K562 (cell line): ENCODE results near the gene RUSC1. TPM values are rescaled to one million over a fixed set of nuclear protein-coding genes. Genes with fewer than 3 reads are reported as not detected.

ENCODE experiments used
- ARID4B ChIP-seq: sonication (generic); formaldehyde crosslinking; IDR thresholded peaks from 2 replicates; pipeline ENCODE4 v1.8.0; 2022; ENCODE audit warnings: mild to moderate bottlenecking, missing genetic modification reagents
- ARNT ChIP-seq, 2 experiments: fragments of 450-650 bp; IDR thresholded peaks; 2 replicates each; pipeline ENCODE4 v1.6.1; 2016; ENCODE audit warnings: mild to moderate bottlenecking in 1 of 2
- BCOR ChIP-seq: fragments of 450-650 bp; IDR thresholded peaks from 2 replicates; pipeline ENCODE4 v1.6.1; 2016
- DMBX1 ChIP-seq: fragments of 250-450 bp; sonication (Bioruptor Pico); IDR thresholded peaks from 2 replicates; pipeline ENCODE4 v1.8.0; 2022; ENCODE audit warnings: inconsistent platforms, mild to moderate bottlenecking, moderate library complexity, borderline replicate concordance
- EHMT2 ChIP-seq: fragments of 450-650 bp; IDR thresholded peaks from 2 replicates; pipeline ENCODE4 v1.6.1; 2018; ENCODE audit warnings: antibody characterized with exemption
- FIP1L1 ChIP-seq: fragments of 200-400 bp; formaldehyde crosslinking; IDR thresholded peaks from 2 replicates; pipeline ENCODE4 v1.6.1; 2018; ENCODE audit warnings: mild to moderate bottlenecking, low read depth, low read length; ENCODE audit not compliant: poor library complexity, severe bottlenecking
- HDAC3 ChIP-seq: fragments of 450-650 bp; IDR thresholded peaks from 2 replicates; pipeline ENCODE4 v1.6.1; 2018; ENCODE audit warnings: borderline replicate concordance, mild to moderate bottlenecking, moderate library complexity; ENCODE audit not compliant: partially characterized antibody
- L3MBTL2 ChIP-seq: fragments of 450-650 bp; IDR thresholded peaks from 2 replicates; pipeline ENCODE4 v1.6.1; 2016; ENCODE audit warnings: mild to moderate bottlenecking, moderate library complexity
- MBD2 ChIP-seq: sonication (generic); IDR thresholded peaks from 2 replicates; pipeline ENCODE4 v1.6.1; 2016; ENCODE audit warnings: low read depth, borderline replicate concordance
- PML ChIP-seq: IDR thresholded peaks from 2 replicates; pipeline ENCODE4 v1.6.1; 2012; ENCODE audit warnings: low read length, inconsistent platforms
- SMARCA5 ChIP-seq: fragments of 450-650 bp; IDR thresholded peaks from 2 replicates; pipeline ENCODE4 v1.6.1; 2016
- THRAP3 ChIP-seq: fragments of 450-650 bp; IDR thresholded peaks from 2 replicates; pipeline ENCODE4 v1.6.1; 2016; ENCODE audit warnings: mild to moderate bottlenecking, inconsistent platforms, borderline replicate concordance
- ZFP1 ChIP-seq: fragments of 450-650 bp; formaldehyde crosslinking; IDR thresholded peaks from 2 replicates; pipeline ENCODE4 v1.4.0; 2020; ENCODE audit warnings: mild to moderate bottlenecking, mixed read lengths
- ZNF41 ChIP-seq: fragments of 250-450 bp; sonication (Bioruptor Pico); conservative IDR thresholded peaks from 2 replicates; pipeline ENCODE4 v1.4.0; 2020; ENCODE audit warnings: mild to moderate bottlenecking
- polyA plus RNA-seq, 8 experiments: library from polyadenylated mRNA; depleted of rRNA in 4 of 8; stranded (reverse) in 5 of 8; unstranded in 3 of 8; fragments of >200 nt; fragmentation: Nextera tagmentation in 2 of 8; fragmentation: Illumina TruSeq in 1 of 8; extraction: Ambion mirVana in 2 of 8; extraction: Trizol in 1 of 8; gene quantifications; 2 replicates each; pipeline versions ENCODE4 v1.2.1 to v1.2.3, GENCODE V29; 2011 to 2014; ENCODE audit warnings: inconsistent platforms in 1 of 8, missing spikeins in 1 of 8
- total RNA-seq, 7 experiments: library from RNA; depleted of rRNA in 6 of 7; stranded (reverse); fragments of >200 nt in 6 of 7; fragmentation: Illumina TruSeq in 2 of 7; extraction: Trizol in 2 of 7; gene quantifications; 2 replicates each; pipeline versions ENCODE4 v1.2.1 to v1.2.3, GENCODE V29; 2011 to 2021; ENCODE audit warnings: low replicate concordance in 1 of 7
- TF ChIP-seq, protein P1 (sequence below): IDR thresholded peaks from 2 replicates; pipeline ENCODE4 v1.6.1; 2014; ENCODE audit warnings: antibody characterized with exemption
- TF ChIP-seq, protein P2 (sequence below): IDR thresholded peaks from 2 replicates; pipeline ENCODE4 v1.6.1; 2011; ENCODE audit not compliant: insufficient read length; ENCODE audit errors: extremely low read depth
- TF ChIP-seq, protein P3 (sequence below): fragments of 250-450 bp; sonication (Bioruptor Pico); IDR thresholded peaks from 2 replicates; pipeline ENCODE4 v1.5.0; 2022; ENCODE audit warnings: mild to moderate bottlenecking
- TF ChIP-seq, protein P4 (sequence below): fragments of 250-450 bp; sonication (Bioruptor Pico); IDR thresholded peaks from 2 replicates; pipeline ENCODE4 v1.8.0; 2022; ENCODE audit warnings: inconsistent platforms

Gene RUSC1
- total and polyA plus RNA-seq, 9 of the 15 experiments (the other 6 are each of a cell fraction or from before 2014, with no cell fraction given), result 5.7 to 68.3 (median 33.6) TPM

DNA sequence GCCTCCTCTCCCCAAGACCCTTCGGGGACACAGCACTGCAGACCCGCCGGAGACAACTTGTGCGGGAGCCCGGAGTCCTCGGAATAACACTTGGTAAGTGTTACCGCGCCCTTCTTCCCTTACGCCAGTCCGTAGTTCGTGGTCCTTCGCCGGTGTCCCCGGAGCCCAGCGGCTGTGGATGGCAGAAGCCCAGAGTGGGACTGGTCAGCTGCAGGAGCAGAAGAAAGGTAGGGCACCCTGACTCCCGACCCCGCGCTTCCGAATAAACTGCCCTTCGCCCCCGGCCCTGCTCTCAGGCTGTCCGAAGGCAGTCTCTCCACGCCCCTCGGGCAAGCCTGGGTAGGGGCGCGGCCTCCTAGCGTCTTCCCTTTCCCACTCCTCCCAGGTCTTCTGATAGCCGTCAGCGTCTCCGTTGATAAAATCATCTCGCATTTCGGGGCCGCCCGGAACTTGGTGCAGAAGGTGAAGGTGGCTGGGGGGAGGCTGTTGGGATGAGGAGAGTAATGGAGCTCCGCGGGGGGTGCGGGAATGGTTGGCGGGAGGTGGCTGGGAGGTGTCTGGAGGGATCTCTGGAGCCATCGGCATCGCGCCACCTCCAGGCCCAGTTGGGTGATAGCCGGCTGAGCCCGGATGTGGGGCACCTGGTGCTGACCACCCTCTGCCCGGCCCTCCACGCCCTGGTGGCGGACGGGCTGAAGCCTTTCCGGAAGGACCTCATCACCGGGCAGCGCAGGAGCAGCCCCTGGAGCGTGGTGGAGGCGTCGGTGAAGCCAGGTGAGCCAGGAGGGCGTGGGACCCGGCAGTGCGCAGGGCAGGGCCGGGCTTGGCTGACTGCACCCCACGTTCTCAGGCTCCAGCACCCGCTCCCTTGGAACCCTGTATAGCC, 4.3 kb downstream of the RUSC1 start (continued):
- TF ChIP-seq, protein P1, sequence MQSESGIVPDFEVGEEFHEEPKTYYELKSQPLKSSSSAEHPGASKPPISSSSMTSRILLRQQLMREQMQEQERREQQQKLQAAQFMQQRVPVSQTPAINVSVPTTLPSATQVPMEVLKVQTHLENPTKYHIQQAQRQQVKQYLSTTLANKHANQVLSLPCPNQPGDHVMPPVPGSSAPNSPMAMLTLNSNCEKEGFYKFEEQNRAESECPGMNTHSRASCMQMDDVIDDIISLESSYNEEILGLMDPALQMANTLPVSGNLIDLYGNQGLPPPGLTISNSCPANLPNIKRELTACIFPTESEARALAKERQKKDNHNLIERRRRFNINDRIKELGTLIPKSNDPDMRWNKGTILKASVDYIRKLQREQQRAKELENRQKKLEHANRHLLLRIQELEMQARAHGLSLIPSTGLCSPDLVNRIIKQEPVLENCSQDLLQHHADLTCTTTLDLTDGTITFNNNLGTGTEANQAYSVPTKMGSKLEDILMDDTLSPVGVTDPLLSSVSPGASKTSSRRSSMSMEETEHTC, result no peak
- TF ChIP-seq DMBX1 (CRISPR knock-in tag) (no peak), FIP1L1 (peak; percentile 40), BCOR (no peak), ARID4B (CRISPR knock-in tag) (no peak; the same call in 1 of the 2 replicates), MBD2 (no peak), ZFP1 (no peak), EHMT2 (no peak), PML (no peak), SMARCA5 (no peak), HDAC3 (no peak), L3MBTL2 (no peak; the same call in 1 of the 2 replicates), ZNF41 (CRISPR knock-in tag) (no peak), ARNT (IDR thresholded peaks at IDR 0.05) (no peak), THRAP3 (no peak)
- TF ChIP-seq, protein P2, sequence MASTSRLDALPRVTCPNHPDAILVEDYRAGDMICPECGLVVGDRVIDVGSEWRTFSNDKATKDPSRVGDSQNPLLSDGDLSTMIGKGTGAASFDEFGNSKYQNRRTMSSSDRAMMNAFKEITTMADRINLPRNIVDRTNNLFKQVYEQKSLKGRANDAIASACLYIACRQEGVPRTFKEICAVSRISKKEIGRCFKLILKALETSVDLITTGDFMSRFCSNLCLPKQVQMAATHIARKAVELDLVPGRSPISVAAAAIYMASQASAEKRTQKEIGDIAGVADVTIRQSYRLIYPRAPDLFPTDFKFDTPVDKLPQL, result no peak
- TF ChIP-seq, protein P3, sequence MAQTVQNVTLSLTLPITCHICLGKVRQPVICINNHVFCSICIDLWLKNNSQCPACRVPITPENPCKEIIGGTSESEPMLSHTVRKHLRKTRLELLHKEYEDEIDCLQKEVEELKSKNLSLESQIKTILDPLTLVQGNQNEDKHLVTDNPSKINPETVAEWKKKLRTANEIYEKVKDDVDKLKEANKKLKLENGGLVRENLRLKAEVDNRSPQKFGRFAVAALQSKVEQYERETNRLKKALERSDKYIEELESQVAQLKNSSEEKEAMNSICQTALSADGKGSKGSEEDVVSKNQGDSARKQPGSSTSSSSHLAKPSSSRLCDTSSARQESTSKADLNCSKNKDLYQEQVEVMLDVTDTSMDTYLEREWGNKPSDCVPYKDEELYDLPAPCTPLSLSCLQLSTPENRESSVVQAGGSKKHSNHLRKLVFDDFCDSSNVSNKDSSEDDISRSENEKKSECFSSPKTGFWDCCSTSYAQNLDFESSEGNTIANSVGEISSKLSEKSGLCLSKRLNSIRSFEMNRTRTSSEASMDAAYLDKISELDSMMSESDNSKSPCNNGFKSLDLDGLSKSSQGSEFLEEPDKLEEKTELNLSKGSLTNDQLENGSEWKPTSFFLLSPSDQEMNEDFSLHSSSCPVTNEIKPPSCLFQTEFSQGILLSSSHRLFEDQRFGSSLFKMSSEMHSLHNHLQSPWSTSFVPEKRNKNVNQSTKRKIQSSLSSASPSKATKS, result no peak
- TF ChIP-seq, protein P4, sequence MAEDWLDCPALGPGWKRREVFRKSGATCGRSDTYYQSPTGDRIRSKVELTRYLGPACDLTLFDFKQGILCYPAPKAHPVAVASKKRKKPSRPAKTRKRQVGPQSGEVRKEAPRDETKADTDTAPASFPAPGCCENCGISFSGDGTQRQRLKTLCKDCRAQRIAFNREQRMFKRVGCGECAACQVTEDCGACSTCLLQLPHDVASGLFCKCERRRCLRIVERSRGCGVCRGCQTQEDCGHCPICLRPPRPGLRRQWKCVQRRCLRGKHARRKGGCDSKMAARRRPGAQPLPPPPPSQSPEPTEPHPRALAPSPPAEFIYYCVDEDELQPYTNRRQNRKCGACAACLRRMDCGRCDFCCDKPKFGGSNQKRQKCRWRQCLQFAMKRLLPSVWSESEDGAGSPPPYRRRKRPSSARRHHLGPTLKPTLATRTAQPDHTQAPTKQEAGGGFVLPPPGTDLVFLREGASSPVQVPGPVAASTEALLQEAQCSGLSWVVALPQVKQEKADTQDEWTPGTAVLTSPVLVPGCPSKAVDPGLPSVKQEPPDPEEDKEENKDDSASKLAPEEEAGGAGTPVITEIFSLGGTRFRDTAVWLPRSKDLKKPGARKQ (CRISPR knock-in tag), result no peak
